ENCODE measurements around the gene MED1. TPM values are rescaled to one million over a fixed set of nuclear protein-coding genes. Genes with fewer than 3 reads are reported as not detected.
"Not testable (repeated sequence)": the region's sequence is repeated elsewhere in the genome, so short reads cannot be mapped to it uniquely, and the experiment has no call there.

MED1 gene, protein sequence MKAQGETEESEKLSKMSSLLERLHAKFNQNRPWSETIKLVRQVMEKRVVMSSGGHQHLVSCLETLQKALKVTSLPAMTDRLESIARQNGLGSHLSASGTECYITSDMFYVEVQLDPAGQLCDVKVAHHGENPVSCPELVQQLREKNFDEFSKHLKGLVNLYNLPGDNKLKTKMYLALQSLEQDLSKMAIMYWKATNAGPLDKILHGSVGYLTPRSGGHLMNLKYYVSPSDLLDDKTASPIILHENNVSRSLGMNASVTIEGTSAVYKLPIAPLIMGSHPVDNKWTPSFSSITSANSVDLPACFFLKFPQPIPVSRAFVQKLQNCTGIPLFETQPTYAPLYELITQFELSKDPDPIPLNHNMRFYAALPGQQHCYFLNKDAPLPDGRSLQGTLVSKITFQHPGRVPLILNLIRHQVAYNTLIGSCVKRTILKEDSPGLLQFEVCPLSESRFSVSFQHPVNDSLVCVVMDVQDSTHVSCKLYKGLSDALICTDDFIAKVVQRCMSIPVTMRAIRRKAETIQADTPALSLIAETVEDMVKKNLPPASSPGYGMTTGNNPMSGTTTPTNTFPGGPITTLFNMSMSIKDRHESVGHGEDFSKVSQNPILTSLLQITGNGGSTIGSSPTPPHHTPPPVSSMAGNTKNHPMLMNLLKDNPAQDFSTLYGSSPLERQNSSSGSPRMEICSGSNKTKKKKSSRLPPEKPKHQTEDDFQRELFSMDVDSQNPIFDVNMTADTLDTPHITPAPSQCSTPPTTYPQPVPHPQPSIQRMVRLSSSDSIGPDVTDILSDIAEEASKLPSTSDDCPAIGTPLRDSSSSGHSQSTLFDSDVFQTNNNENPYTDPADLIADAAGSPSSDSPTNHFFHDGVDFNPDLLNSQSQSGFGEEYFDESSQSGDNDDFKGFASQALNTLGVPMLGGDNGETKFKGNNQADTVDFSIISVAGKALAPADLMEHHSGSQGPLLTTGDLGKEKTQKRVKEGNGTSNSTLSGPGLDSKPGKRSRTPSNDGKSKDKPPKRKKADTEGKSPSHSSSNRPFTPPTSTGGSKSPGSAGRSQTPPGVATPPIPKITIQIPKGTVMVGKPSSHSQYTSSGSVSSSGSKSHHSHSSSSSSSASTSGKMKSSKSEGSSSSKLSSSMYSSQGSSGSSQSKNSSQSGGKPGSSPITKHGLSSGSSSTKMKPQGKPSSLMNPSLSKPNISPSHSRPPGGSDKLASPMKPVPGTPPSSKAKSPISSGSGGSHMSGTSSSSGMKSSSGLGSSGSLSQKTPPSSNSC (N-terminal part only)
- total RNA-seq: 10 to 100 TPM; 30.4 to 34.6 TPM
- 10 to 100 TPM in 1 of 2 donors, 1 to 10 TPM in 1; 6.5 to 14.7 TPM for polyA plus RNA-seq
- long read RNA-seq, donor 1, full-length matches to known transcripts: 4 of 4 reads
- long read RNA-seq, donor 1, partial matches to known transcripts: 0 of 4 reads
- long read RNA-seq, donor 1, other reads (novel, unspliced or antisense): 0 of 4 reads
- long read RNA-seq, donor 2: 0 reads
- long read RNA-seq, donor 3, full-length matches to known transcripts: 2 of 7 reads
- long read RNA-seq, donor 3, partial matches to known transcripts: 5 of 7 reads
- long read RNA-seq, donor 3, other reads (novel, unspliced or antisense): 0 of 7 reads
- long read RNA-seq, donor 4: 0 reads
- long read RNA-seq, donor 5, full-length matches to known transcripts: 8 of 45 reads
- long read RNA-seq, donor 5, partial matches to known transcripts: 37 of 45 reads
- long read RNA-seq, donor 5, other reads (novel, unspliced or antisense): 0 of 45 reads

DNA sequence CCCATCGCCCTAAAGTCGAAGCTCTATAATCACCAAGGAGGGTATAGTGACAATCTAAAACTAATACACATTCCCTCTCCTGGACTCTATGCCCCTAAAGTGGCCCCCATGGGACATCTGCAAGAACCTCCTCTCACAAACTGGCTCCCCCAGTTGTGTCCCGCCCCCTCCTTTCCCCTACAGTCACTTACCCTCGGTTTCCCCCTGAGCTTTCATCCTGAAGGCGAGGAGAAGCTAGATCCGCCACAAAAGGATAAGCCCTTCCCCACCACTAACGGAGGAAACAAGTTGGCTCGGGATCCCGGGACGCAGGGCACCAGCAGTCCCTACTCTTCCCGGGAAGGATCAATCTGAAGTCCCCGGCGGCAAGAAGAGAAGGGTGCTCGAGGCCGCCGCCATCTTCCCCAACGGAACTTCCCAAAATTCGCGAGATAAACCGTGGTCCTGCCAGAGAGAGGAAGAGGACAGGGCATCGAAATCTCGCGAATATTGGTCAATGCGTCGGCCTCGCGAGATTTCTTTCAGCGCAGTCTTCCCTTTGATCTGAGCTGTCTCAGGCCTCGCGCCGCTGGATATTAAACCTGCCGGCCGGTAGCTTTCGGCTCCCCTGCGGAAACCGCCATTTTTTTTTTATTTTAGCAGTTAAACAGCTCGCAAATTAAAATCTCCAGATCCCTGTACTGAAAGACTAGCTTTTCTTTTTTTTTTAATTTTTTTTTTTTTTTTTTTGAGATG lies at the start of gene MED1:
Gene MED1 (minus strand): TSS at position 417 of the 735 bp plus-strand sequence. CDS start 201 bp downstream, at position 216.
- Histone ChIP-seq H3K27ac (ENCODE audit: low read depth in 1 of 2, low read length in 1 of 2) (peak within 1 kb of the TSS; percentile 87 to 93), H3K36me3 (ENCODE audit: control insufficient read depth in 4 of 4, insufficient read depth in 4 of 4, low read length in 4 of 4) (peaks cover 3 to 9% (median 6%) of the 10 kb centered on the region in 4 donors), H3K9me3 (ENCODE audit: control insufficient read depth in 4 of 4, insufficient read depth in 3 of 4, low read length in 3 of 4) (no peaks in the 10 kb centered on the region), H3K4me3 (peak within 1 kb of the TSS; percentile 85), H3K27me3 (ENCODE audit: control insufficient read depth in 3 of 3, insufficient read depth in 3 of 3, low read length in 2 of 3) (no peaks in the 10 kb centered on the region), H3K4me1 (ENCODE audit: control insufficient read depth in 5 of 5, insufficient read depth in 5 of 5, low read length in 5 of 5) (peaks cover 0 to 12% (median 6%) of the 10 kb centered on the region in 5 donors), H3K9ac (ENCODE audit: insufficient read depth in 1 of 2, low read length in 2 of 2) (peak within 1 kb of the TSS; percentile 88 to 100)
- TF ChIP-seq, protein P1, sequence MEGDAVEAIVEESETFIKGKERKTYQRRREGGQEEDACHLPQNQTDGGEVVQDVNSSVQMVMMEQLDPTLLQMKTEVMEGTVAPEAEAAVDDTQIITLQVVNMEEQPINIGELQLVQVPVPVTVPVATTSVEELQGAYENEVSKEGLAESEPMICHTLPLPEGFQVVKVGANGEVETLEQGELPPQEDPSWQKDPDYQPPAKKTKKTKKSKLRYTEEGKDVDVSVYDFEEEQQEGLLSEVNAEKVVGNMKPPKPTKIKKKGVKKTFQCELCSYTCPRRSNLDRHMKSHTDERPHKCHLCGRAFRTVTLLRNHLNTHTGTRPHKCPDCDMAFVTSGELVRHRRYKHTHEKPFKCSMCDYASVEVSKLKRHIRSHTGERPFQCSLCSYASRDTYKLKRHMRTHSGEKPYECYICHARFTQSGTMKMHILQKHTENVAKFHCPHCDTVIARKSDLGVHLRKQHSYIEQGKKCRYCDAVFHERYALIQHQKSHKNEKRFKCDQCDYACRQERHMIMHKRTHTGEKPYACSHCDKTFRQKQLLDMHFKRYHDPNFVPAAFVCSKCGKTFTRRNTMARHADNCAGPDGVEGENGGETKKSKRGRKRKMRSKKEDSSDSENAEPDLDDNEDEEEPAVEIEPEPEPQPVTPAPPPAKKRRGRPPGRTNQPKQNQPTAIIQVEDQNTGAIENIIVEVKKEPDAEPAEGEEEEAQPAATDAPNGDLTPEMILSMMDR (IDR thresholded peaks at IDR 0.05; ENCODE audit: control extremely low read depth, extremely low read depth): no peak
- ATAC-seq (ENCODE audit: insufficient read depth, low FRiP score): peak; percentile 95
- peak; percentile 97 to 99 (median 99) for DNase-seq
- WGBS, 2 donors: 0 to 1% methylated on average over 37 of the region's 37 CpGs

DNA sequence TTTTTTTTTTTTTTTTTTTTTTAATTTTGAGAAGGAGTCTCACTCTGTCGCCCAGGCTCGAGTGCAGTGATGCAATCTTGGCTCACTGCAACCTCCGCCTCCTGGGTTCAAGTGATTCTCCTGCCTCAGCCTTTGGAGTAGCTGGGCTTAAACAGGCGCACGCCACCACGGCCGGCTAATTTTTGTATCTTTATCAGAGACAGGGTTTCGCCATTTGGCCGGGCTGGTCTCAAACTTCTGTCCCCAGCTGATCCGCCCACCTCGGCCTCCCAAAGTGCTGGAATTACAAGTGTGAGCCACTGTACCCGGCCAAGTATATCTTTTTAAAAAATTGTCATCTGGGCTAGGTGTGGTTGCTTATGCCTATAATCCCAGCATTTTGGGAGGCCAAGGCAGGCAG lies 45.9 kb upstream of the MED1 start:
- H3K9me3 ChIP-seq (ENCODE audit: control insufficient read depth in 4 of 4, insufficient read depth in 3 of 4, low read length in 3 of 4); H3K27ac ChIP-seq (ENCODE audit: low read depth in 1 of 2, low read length in 1 of 2); H3K27me3 ChIP-seq (ENCODE audit: control insufficient read depth in 3 of 3, insufficient read depth in 3 of 3, low read length in 2 of 3); DNase-seq; H3K9ac ChIP-seq (ENCODE audit: insufficient read depth in 1 of 2, low read length in 2 of 2); H3K4me1 ChIP-seq (ENCODE audit: control insufficient read depth in 5 of 5, insufficient read depth in 5 of 5, low read length in 5 of 5); ATAC-seq (ENCODE audit: insufficient read depth, low FRiP score); H3K4me3 ChIP-seq: not testable (repeated sequence)
- peaks cover 7 to 38% (median 37%) of the 10 kb centered on the region in 4 donors for H3K36me3 ChIP-seq (ENCODE audit: control insufficient read depth in 4 of 4, insufficient read depth in 4 of 4, low read length in 4 of 4)
- 87 to 94% methylated on average over 12 of the region's 12 CpGs for WGBS, 2 donors

DNA sequence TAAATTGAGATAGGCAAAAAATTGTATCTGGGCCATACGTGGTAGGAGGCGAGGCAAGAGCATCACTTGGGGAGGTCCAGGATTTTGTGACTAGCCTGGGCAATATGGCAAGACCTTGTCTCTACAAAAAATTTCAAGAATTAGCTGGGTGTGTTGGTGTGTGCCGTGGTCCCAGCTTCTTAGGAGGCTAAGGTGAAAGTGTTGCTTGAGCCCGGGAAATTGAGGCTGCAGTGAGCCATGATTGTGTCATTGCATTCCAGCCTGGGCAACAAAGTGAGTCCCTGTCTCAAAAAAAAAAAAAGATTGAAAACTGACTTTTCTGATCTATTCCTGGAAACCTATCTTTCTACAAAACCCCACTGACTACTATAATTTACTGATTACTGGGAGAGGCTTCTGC lies 36.9 kb upstream of the MED1 start:
- DNase-seq (no peak), ATAC-seq (ENCODE audit: insufficient read depth, low FRiP score) (no peak)
- no peak overlapping the region for H3K9ac ChIP-seq (ENCODE audit: insufficient read depth in 1 of 2, low read length in 2 of 2)
- peaks cover 0 to 18% (median 11%) of the 10 kb centered on the region in 4 donors for H3K36me3 ChIP-seq (ENCODE audit: control insufficient read depth in 4 of 4, insufficient read depth in 4 of 4, low read length in 4 of 4)
- no peak overlapping the region for H3K4me3 ChIP-seq
- TF ChIP-seq, protein P1 (IDR thresholded peaks at IDR 0.05; ENCODE audit: control extremely low read depth, extremely low read depth): no peak
- no peak overlapping the region for H3K27ac ChIP-seq (ENCODE audit: low read depth in 1 of 2, low read length in 1 of 2)
- H3K27me3 ChIP-seq (ENCODE audit: control insufficient read depth in 3 of 3, insufficient read depth in 3 of 3, low read length in 2 of 3): no peaks in the 10 kb centered on the region
- H3K9me3 ChIP-seq (ENCODE audit: control insufficient read depth in 4 of 4, insufficient read depth in 3 of 4, low read length in 3 of 4): no peaks in the 10 kb centered on the region
- no peaks in the 10 kb centered on the region for H3K4me1 ChIP-seq (ENCODE audit: control insufficient read depth in 5 of 5, insufficient read depth in 5 of 5, low read length in 5 of 5)
- WGBS, 2 donors: 95 to 96% methylated on average over 4 of the region's 4 CpGs

DNA sequence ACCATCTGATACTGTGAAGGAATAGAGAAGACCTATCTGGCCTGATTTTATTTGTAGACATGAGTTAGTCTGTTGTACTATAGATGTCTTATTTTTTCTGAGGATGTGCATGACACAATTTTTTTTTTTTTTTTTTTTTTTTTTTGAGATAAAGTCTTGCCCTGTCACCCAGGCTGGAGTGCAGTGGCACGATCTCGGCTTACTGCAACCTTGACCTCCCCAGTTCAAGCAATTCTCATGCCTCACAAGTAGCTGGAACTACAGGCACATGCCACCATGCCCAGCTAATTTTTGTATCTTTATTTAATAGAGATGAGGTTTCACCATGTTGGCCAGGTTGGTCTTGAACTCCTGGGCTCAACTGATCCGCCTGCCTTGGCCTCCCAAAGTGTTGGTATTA lies 36.4 kb upstream of the MED1 start:
- H3K27me3 ChIP-seq (ENCODE audit: control insufficient read depth in 3 of 3, insufficient read depth in 3 of 3, low read length in 2 of 3); H3K27ac ChIP-seq (ENCODE audit: low read depth in 1 of 2, low read length in 1 of 2); ATAC-seq (ENCODE audit: insufficient read depth, low FRiP score): not testable (repeated sequence)

More for the DNA sequence above, 36.4 kb upstream of the MED1 start:
- H3K36me3 ChIP-seq (ENCODE audit: control insufficient read depth in 4 of 4, insufficient read depth in 4 of 4, low read length in 4 of 4): peaks cover 2 to 16% (median 9%) of the 10 kb centered on the region in 4 donors
- H3K9ac ChIP-seq (ENCODE audit: insufficient read depth in 1 of 2, low read length in 2 of 2); DNase-seq; H3K9me3 ChIP-seq (ENCODE audit: control insufficient read depth in 4 of 4, insufficient read depth in 3 of 4, low read length in 3 of 4); H3K4me3 ChIP-seq; H3K4me1 ChIP-seq (ENCODE audit: control insufficient read depth in 5 of 5, insufficient read depth in 5 of 5, low read length in 5 of 5): not testable (repeated sequence)
- 94 to 96% methylated on average over 3 of the region's 3 CpGs for WGBS, 2 donors
